Measurements from ENCODE around the gene TREML1.
"Not testable (repeated sequence)": the region's sequence is repeated elsewhere in the genome, so short reads cannot be mapped to it uniquely, and the experiment has no call there.

The TREML1 gene

GRCh38 chr6:41135062-41135832, 18.9 kb downstream of the TREML1 start:
- DNase-seq, result no peak

- no peak for DNase-seq
These were observed 21.9 kb downstream of the TREML1 start for GRCh38 chr6:41132254-41132653.

GRCh38 chr6:41125282-41125681, 28.9 kb downstream of the TREML1 start:
- no peak for DNase-seq

- no peak for DNase-seq
These were observed 31.2 kb downstream of the TREML1 start for GRCh38 chr6:41122918-41123317.

GRCh38 chr6:41122373-41122772, 31.8 kb downstream of the TREML1 start:
- no peak for DNase-seq

- DNase-seq, result no peak
These were observed 34.1 kb downstream of the TREML1 start for GRCh38 chr6:41120058-41120457.

GRCh38 chr6:41119508-41119907, 34.6 kb downstream of the TREML1 start:
- DNase-seq, result no peak

- DNase-seq, result not testable (repeated sequence)
These were observed 39.1 kb downstream of the TREML1 start for GRCh38 chr6:41115027-41115426.

- no peak for DNase-seq
These were observed 43.1 kb downstream of the TREML1 start for GRCh38 chr6:41111017-41111416.

GRCh38 chr6:41103847-41104246, 50.3 kb downstream of the TREML1 start:
- DNase-seq, result no peak

GRCh38 chr6:41100871-41101287, 53.3 kb downstream of the TREML1 start:
- DNase-seq, result peak; percentile 36
